ENCODE measurements around the gene RRBP1.
"Not testable (repeated sequence)": the region's sequence is repeated elsewhere in the genome, so short reads cannot be mapped to it uniquely, and the experiment has no call there.

The RRBP1 gene

DNA sequence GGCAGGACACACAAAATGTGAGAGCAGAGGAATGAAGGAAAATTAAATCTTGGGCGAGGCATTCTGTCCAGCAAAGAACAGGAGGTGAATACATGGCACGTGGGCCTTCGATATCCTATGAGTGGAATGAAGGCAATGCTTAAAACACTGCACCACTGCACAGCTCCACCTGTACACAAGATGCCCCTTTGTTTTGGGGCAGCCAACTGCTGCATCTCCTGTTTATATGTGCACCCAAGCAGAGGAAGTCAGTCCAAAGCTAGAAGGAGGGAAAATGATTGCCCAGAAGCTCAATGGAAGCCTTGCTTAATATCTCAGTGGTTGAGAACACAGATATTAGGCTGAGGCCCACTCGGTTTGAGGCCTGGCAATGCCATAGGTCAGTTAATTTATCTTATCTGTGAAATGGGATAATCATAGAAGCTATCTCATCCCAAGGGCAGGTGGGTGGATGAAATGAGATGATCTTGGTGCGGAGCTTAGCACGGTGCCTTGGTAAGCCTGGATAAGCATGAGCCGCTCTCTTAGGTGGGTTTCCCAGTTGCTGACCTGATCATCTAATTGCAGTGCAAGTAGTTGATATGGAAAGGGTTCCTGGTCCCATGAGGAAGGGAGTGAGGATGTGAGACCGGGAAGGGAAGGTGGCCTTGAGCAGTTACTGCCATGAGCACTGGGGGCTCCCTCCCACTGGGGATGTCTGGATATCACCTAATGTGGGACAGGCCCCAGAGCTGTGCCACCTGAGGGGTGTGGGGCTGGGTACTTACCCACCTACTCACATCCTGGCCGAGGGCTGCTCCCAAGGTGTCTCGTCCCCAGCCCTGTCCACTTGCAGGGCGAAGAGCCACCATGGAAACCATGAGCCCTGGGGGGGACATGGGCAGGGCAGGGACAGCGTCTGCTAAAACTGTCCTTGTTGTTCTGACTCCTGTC is 27.6 kb upstream of the RRBP1 start:
- DNase-seq (ENCODE audit: low read depth in 3 of 3): no peak

- no peak for DNase-seq (ENCODE audit: low read depth in 3 of 3)
These were observed 26.8 kb upstream of the RRBP1 start for GRCh38 chr20:17708675-17709360.

GRCh38 chr20:17707951-17708350 is 25.9 kb upstream of the RRBP1 start:
- DNase-seq (ENCODE audit: low read depth in 3 of 3): not testable (repeated sequence)

DNA sequence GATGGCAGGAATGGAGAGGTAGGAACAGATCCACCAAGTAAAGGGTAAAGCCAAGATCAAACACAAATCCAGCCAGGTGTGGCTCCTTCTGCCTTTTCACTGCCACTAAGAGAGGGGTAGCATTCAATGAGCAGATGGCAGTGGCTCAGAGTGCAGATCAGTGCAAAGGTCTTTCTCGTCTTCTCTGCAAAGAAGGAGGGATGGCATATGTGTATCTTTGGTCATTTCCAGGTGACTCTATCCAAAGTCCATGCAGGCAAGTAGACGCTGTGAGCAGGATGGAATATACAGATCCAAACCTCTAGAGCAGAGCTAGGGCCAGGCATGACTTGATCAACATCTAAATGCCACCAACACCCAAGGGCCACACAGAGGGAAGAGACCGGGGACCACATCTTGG is 24.6 kb upstream of the RRBP1 start:
- no peak for DNase-seq (ENCODE audit: low read depth in 3 of 3)

DNA sequence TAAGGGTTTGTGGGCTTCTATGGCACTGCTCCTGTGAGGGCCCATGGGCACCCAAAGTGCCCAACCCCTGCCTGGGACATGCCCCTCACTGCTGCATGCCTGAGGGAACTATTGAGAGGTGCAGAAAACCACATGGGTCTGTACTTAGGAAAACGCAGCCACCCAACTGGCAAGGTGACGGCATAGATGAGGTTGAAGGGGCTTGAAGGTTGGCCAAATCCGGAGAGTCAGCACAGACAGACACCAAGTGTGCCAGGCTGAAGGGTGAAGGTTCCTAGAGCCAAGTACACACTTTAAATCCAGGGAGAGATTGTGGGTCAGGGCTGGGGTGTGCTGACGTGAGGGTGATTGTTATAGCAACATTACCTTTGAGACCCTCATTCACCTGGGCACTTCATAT is 23.9 kb upstream of the RRBP1 start:
- DNase-seq (ENCODE audit: low read depth in 3 of 3): no peak

GRCh38 chr20:17704589-17705317 is 22.7 kb upstream of the RRBP1 start:
- no peak for DNase-seq (ENCODE audit: low read depth in 3 of 3)

DNA sequence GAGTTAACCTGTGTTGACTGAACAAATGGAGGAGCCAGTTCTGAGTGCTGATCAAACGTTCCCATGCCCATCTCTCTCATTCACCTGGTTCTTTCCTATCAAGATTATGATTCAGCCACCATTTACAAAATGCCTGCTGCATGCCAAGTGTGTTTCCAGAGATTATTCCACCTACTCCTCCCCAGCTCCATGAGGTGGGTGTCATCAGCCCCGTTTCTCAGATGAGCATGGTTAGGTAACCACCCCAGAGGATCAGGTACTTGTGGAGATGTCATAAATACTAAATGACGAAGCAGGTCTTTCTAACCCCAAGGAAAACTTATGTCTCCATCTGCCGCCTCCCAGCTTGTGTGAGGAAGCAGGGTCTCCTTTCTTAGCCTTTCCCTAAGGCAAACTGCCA is 19.8 kb upstream of the RRBP1 start:
- no peak for DNase-seq (ENCODE audit: low read depth in 3 of 3)

DNA sequence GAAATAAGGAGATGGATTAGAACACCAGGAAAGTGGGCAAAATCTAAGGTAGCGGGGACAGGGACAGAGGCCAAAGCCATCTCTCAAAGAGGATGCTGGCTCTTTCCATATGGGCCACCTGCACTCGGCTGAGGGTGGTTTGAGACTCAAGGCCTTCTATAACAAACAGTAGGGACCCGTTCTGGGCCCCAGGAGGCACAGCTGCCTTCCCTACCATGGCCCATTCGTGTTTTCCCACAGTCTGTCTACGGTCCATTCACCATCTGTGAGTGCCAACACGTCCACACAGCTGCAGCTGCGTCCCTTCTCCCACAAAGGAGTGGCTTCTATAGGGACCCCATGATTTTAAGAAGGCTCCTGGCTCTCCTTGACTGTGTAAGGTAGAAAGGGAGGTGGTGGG is 18.6 kb upstream of the RRBP1 start:
- DNase-seq (ENCODE audit: low read depth in 3 of 3): no peak

GRCh38 chr20:17699931-17700351 is 17.9 kb upstream of the RRBP1 start, which contains the start of gene BANF2:
BANF2 (plus strand) TSS chr20:17699966; CDS start chr20:17725026, 25,060 bp downstream.
- DNase-seq (ENCODE audit: low read depth in 3 of 3): no peak

GRCh38 chr20:17698384-17698783 is 16.3 kb upstream of the RRBP1 start:
- no peak for DNase-seq (ENCODE audit: low read depth in 3 of 3)

DNA sequence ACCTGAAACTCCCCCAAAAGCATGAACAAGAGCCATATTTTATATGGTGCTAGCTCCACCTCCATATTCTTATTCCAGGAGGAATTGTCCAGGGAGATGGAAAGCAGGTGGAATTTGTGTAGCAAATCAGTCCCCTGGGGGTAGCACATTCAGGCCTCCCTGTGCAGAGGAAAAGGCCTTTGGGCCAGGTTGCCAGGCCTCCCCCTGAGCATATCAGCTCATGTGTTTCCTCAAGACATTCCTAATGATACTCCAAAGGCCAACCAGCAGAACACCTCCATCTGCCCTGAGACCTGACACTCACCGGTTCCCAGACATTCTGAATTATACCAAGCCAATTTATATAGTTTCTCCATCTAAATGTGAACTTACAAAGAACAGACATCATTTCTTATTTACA is 15.1 kb upstream of the RRBP1 start:
- no peak for DNase-seq (ENCODE audit: low read depth in 3 of 3)

DNA sequence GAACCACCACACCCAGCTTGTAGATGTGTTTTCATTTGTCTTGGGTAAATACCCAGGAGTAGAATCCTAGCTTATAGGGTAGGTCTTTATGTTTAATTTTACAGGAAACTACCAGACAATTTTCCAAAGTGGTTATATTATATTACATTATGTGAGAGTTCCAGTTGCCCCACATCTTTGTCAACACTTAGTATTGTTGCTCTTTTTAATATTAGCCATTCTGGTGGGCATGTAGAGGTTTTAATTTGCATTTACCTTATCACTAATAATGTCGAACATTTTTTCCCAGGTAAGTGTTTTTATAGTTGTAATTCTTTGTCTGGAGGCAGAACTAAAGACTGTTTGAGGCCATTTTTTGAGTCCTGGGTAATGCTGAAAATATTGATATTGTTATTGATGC is 14.2 kb upstream of the RRBP1 start:
- no peak for DNase-seq (ENCODE audit: low read depth in 3 of 3)

GRCh38 chr20:17694767-17695166 is 12.7 kb upstream of the RRBP1 start:
- DNase-seq (ENCODE audit: low read depth in 3 of 3): no peak

DNA sequence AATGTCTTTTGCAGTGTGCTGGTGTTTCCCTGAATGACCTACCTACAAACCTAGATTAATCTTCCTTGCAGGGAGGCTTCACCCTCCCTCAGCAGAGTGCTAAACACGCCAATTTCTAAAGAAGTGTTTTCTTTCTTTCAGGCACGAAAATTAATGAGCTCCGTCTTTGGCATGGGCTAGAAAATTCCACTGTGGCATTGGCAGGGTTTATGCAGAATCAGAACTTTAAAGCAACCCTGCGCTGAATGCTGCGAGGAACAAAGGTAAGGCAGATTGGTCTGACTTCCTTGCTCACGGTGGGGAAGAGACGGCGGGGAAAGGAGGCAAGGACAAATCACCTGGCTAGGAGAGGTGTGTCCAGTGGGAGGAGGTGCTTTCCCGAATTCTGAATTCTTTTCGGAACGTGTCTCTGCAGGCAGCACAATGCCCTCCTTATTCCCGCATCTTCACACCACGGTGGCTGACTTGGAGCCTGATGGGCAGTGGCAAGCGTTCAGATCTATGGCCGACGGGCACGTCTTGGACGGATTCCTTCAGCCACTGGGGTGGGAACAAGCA is 11.5 kb upstream of the RRBP1 start:
- DNase-seq (ENCODE audit: low read depth in 3 of 3): no peak

DNA sequence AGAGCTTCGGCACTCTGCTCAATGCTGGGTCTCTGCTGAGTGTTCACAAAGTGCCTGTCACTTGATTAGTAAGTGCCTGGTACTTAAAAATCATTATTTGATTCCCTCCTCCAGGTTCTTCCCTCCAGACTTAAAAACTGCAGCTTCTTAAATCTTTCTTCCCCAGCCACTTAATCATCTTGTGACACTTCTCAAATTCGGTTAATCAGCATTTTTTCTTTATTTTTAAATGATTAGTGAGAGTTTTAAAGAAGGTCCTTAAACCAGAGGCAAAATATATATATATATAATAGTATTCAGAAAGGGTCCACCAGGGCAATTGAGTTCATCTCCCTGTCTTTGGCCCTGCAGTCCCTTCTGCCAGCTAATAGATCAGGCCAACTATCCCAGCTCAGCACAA is 9.7 kb upstream of the RRBP1 start:
- no peak for DNase-seq (ENCODE audit: low read depth in 3 of 3)

GRCh38 chr20:17690144-17690543 is 8.1 kb upstream of the RRBP1 start:
- no peak for DNase-seq (ENCODE audit: low read depth in 3 of 3)

DNA sequence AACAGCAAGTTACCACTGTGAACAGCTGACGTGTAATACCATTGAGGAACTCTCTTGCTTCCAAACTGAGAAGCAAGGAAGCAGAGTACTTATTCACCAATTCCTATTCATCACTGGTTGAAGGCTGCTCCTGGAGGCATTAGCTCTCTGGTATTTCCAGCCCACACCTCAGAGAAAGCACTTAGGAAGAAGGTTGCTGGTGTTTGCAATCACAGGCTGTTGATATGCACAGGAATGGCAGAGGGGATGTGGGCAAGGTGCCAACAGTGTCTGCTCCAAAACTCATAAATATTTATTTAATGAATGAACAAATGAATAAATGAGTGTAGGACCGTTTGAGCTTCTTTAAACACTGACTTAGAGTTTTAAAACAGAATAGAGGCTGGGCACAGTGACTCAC is 6.9 kb upstream of the RRBP1 start:
- no peak for DNase-seq (ENCODE audit: low read depth in 3 of 3)

- DNase-seq (ENCODE audit: low read depth in 3 of 3): no peak
These were observed 5.8 kb upstream of the RRBP1 start for GRCh38 chr20:17687800-17688199.

DNA sequence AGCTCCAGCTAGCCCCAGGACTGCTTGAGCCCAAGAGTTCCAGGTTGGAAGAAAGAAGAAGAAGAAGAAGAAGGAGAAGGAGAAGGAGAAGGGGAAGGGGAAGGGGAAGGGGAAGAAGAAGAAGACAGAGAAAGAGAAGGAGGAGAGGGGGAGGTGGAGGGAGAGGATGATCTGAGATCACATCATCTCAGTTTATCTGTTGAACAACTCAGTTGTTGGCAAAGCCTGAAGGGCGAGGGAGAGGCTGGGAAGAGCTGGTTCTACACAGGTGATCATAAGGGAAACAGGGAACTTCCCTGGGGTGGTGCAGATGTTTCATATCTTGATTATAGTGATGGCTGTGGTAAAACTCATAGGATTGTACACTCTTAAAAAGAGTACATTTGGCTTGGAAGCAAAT is 3.1 kb upstream of the RRBP1 start:
- DNase-seq (ENCODE audit: low read depth in 3 of 3): no peak

GRCh38 chr20:17684077-17684888 is 2.2 kb upstream of the RRBP1 start:
- no peak for DNase-seq (ENCODE audit: low read depth in 3 of 3)
